Keratinocyte (primary cell): Measurements from ENCODE around the gene FRS2.

Experiments
- EZH2 ChIP-seq: IDR thresholded peaks from one replicate; pipeline ENCODE4 v1.6.1; 2012; ENCODE audit warnings: inconsistent platforms, mild to moderate bottlenecking, low read length, moderate library complexity
- TF ChIP-seq, protein P1 (sequence below), 3 experiments: IDR thresholded peaks in 1 of 3; conservative IDR thresholded peaks in 1 of 3; optimal IDR thresholded peaks in 1 of 3; 2 replicates in 2 of 3; 3 replicates in 1 of 3; pipeline versions ENCODE3 to v1.5.1; 2011; ENCODE audit warnings: low read length in 3 of 3, mild to moderate bottlenecking in 3 of 3, moderate library complexity in 2 of 3, control low read depth in 1 of 3, inconsistent platforms in 1 of 3; ENCODE audit not compliant: insufficient read depth in 2 of 3; ENCODE audit errors: extremely low read depth in 1 of 3

DNA sequence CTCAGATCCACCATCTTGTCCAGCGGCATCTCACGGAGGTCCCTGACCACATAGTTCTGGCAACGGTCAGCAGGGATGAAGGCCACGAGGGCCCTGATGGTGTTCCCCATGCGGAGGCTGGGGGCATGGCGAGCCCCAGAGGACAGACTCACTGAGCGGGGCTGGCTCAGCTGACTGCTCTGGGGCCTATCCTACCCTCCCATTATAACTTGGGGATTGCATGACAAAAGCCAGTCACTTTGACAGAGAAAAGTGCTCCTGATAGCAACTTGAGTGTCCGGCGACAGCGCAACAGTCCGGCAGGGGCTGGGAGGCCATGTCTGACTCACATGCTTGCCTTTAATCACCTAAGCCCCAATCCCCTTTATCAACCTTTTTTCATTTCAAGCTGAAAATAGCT is 140.5 kb downstream of the FRS2 start, which contains the start of gene LRRC10:
- TF ChIP-seq, protein P1, sequence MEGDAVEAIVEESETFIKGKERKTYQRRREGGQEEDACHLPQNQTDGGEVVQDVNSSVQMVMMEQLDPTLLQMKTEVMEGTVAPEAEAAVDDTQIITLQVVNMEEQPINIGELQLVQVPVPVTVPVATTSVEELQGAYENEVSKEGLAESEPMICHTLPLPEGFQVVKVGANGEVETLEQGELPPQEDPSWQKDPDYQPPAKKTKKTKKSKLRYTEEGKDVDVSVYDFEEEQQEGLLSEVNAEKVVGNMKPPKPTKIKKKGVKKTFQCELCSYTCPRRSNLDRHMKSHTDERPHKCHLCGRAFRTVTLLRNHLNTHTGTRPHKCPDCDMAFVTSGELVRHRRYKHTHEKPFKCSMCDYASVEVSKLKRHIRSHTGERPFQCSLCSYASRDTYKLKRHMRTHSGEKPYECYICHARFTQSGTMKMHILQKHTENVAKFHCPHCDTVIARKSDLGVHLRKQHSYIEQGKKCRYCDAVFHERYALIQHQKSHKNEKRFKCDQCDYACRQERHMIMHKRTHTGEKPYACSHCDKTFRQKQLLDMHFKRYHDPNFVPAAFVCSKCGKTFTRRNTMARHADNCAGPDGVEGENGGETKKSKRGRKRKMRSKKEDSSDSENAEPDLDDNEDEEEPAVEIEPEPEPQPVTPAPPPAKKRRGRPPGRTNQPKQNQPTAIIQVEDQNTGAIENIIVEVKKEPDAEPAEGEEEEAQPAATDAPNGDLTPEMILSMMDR (optimal IDR thresholded peaks at IDR 0.05 in 1 of 3, IDR thresholded peaks at IDR 0.05 in 1 of 3, conservative IDR thresholded peaks at IDR 0.05 in 1 of 3; ENCODE audit: extremely low read depth in 1 of 3, insufficient read depth in 2 of 3, low read length in 3 of 3) = no peak
- TF ChIP-seq EZH2 = no peak
